DOHH2 (cell line): ENCODE results near the gene ATF7IP2.

ENCODE experiments used
- H3F3A ChIP-seq: fragments of 200-600 bp; sonication (generic), shearing (Covaris generic); 2 replicates; pipeline ENCODE4 v1.6.0; 2016; ENCODE audit warnings: antibody characterized with exemption, mild to moderate bottlenecking; ENCODE audit not compliant: control insufficient read depth, insufficient read depth
- H3K27ac ChIP-seq: fragments of 200-600 bp; sonication (generic); 2 replicates; pipeline ENCODE4 v1.5.1; 2014; ENCODE audit warnings: low read depth, mild to moderate bottlenecking, low read length, moderate library complexity
- H3K27me3 ChIP-seq: fragments of 200-600 bp; sonication (generic); 2 replicates; pipeline ENCODE4 v1.6.1; 2014; ENCODE audit warnings: mild to moderate bottlenecking, low read length, mixed read lengths; ENCODE audit not compliant: control insufficient read depth
- H3K36me3 ChIP-seq: fragments of 200-600 bp; sonication (generic); 2 replicates; pipeline ENCODE4 v1.6.1; 2014; ENCODE audit warnings: mild to moderate bottlenecking, low read length, moderate library complexity, mixed read lengths; ENCODE audit not compliant: control insufficient read depth
- H3K4me1 ChIP-seq: fragments of 200-600 bp; sonication (generic); 2 replicates; pipeline ENCODE4 v1.6.1; 2014; ENCODE audit warnings: mild to moderate bottlenecking, low read length, mixed read lengths; ENCODE audit not compliant: control insufficient read depth
- H3K4me2 ChIP-seq: fragments of 200-600 bp; sonication (generic); 2 replicates; pipeline ENCODE4 v1.6.0; 2014; ENCODE audit warnings: mild to moderate bottlenecking, low read length, moderate library complexity
- H3K4me3 ChIP-seq: fragments of 200-600 bp; sonication (generic); 2 replicates; pipeline ENCODE4 v1.5.1; 2014; ENCODE audit warnings: mild to moderate bottlenecking, low read length, mixed read lengths
- H3K79me2 ChIP-seq: fragments of 200-600 bp; sonication (generic); 2 replicates; pipeline ENCODE4 v1.6.1; 2014; ENCODE audit warnings: mild to moderate bottlenecking, low read length, mixed read lengths; ENCODE audit not compliant: control insufficient read depth
- H3K9me2 ChIP-seq: fragments of 200-600 bp; sonication (generic); replicated peaks from 2 replicates; pipeline ENCODE4 v1.6.1; 2014; ENCODE audit warnings: mild to moderate bottlenecking, low read length, mixed read lengths; ENCODE audit not compliant: control insufficient read depth
- H3K9me3 ChIP-seq: fragments of 200-600 bp; sonication (generic); 2 replicates; pipeline ENCODE4 v1.6.1; 2014; ENCODE audit warnings: antibody characterized with exemption, low read length, mixed read lengths; ENCODE audit not compliant: control insufficient read depth, insufficient read depth
- H4K20me1 ChIP-seq: fragments of 200-600 bp; sonication (generic); 2 replicates; pipeline ENCODE4 v1.6.0; 2014; ENCODE audit warnings: low read depth, mild to moderate bottlenecking, antibody characterized with exemption, low read length, moderate library complexity; ENCODE audit not compliant: control insufficient read depth, insufficient read depth
- EZH2phosphoT487 ChIP-seq: fragments of 200-600 bp; sonication (generic); IDR thresholded peaks from 2 replicates; pipeline ENCODE4 v1.6.1; 2017; ENCODE audit warnings: borderline replicate concordance, mild to moderate bottlenecking, antibody characterized with exemption, low read length, moderate library complexity, mixed read lengths

ATF7IP2 gene

DNA sequence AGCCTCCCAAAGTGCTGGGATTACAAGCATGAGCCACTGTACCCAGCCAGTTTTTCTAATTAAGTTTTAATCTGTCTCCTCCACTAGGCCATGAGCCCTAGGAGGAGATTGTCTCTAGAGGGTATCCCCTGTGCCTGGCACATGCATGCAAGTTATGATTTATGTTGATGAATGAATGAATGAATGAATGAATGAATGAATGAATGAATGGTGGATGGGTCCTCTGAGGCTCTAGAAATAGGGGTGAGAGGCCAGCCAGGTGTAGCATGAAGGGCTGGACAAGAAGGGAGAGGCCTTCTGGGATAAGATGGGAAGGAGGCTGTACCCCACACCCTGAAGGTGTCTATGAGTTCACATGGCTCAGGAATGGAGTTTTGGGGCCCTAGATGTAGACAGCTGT, 145.7 kb downstream of the ATF7IP2 start:
- no peak overlapping the region for H3K27ac ChIP-seq
- no peaks in the 10 kb centered on the region for H3K36me3 ChIP-seq
- H3K9me3 ChIP-seq = no peaks in the 10 kb centered on the region
- H3K4me3 ChIP-seq = no peak overlapping the region
- H3K9me2 ChIP-seq = no peaks in the 10 kb centered on the region
- H3K27me3 ChIP-seq = no peaks in the 10 kb centered on the region
- no peaks in the 10 kb centered on the region for H4K20me1 ChIP-seq
- H3F3A ChIP-seq = no peaks in the 10 kb centered on the region
- no peaks in the 10 kb centered on the region for H3K4me1 ChIP-seq
- no peak for TF ChIP-seq EZH2phosphoT487
- H3K4me2 ChIP-seq = no peak overlapping the region
- no peaks in the 10 kb centered on the region for H3K79me2 ChIP-seq
